Measurements from ENCODE around the gene TRAF3.
"Not testable (repeated sequence)": the region's sequence is repeated elsewhere in the genome, so short reads cannot be mapped to it uniquely, and the experiment has no call there.

The TRAF3 gene

GRCh38 chr14:102806447-102806846 is 29.2 kb downstream of the TRAF3 start:
- DNase-seq (ENCODE audit: low read depth in 2 of 2), result no peak

- no peak for DNase-seq (ENCODE audit: low read depth in 2 of 2)
Observed at GRCh38 chr14:102807013-102807406, 29.8 kb downstream of the TRAF3 start.

- no peak for DNase-seq (ENCODE audit: low read depth in 2 of 2)
Observed at GRCh38 chr14:102809870-102810269, 32.6 kb downstream of the TRAF3 start.

- no peak for DNase-seq (ENCODE audit: low read depth in 2 of 2)
Observed at GRCh38 chr14:102810523-102810922, 33.3 kb downstream of the TRAF3 start.

- DNase-seq (ENCODE audit: low read depth in 2 of 2), result no peak
Observed at GRCh38 chr14:102811254-102811963, 34.2 kb downstream of the TRAF3 start.

GRCh38 chr14:102811971-102812370 is 34.7 kb downstream of the TRAF3 start:
- DNase-seq (ENCODE audit: low read depth in 2 of 2), result no peak

GRCh38 chr14:102813691-102814090 is 36.4 kb downstream of the TRAF3 start:
- no peak for DNase-seq (ENCODE audit: low read depth in 2 of 2)

GRCh38 chr14:102817318-102817717 is 40.1 kb downstream of the TRAF3 start:
- no peak for DNase-seq (ENCODE audit: low read depth in 2 of 2)

GRCh38 chr14:102817942-102818940 is 41.0 kb downstream of the TRAF3 start:
- no peak for DNase-seq (ENCODE audit: low read depth in 2 of 2)

- no peak for DNase-seq (ENCODE audit: low read depth in 2 of 2)
Observed at GRCh38 chr14:102819176-102819628, 42.0 kb downstream of the TRAF3 start.

- DNase-seq (ENCODE audit: low read depth in 2 of 2), result no peak
Observed at GRCh38 chr14:102819747-102820330, 42.6 kb downstream of the TRAF3 start.

- no peak for DNase-seq (ENCODE audit: low read depth in 2 of 2)
Observed at GRCh38 chr14:102821252-102821651, 44.0 kb downstream of the TRAF3 start.

GRCh38 chr14:102822311-102822863 is 45.1 kb downstream of the TRAF3 start:
- no peak for DNase-seq (ENCODE audit: low read depth in 2 of 2)

- DNase-seq (ENCODE audit: low read depth in 2 of 2), result not testable (repeated sequence)
Observed at GRCh38 chr14:102822887-102823286, 45.6 kb downstream of the TRAF3 start.

- no peak for DNase-seq (ENCODE audit: low read depth in 2 of 2)
Observed at GRCh38 chr14:102823546-102823945, 46.3 kb downstream of the TRAF3 start.

GRCh38 chr14:102824832-102825231 is 47.6 kb downstream of the TRAF3 start:
- DNase-seq (ENCODE audit: low read depth in 2 of 2), result no peak

- no peak for DNase-seq (ENCODE audit: low read depth in 2 of 2)
Observed at GRCh38 chr14:102825307-102826095, 48.3 kb downstream of the TRAF3 start.

GRCh38 chr14:102826161-102826560 is 48.9 kb downstream of the TRAF3 start:
- no peak for DNase-seq (ENCODE audit: low read depth in 2 of 2)

GRCh38 chr14:102826751-102827675 is 49.8 kb downstream of the TRAF3 start:
- no peak for DNase-seq (ENCODE audit: low read depth in 2 of 2)

GRCh38 chr14:102827716-102828115 is 50.5 kb downstream of the TRAF3 start:
- DNase-seq (ENCODE audit: low read depth in 2 of 2), result no peak

Data from stimulated activated CD8-positive, alpha-beta memory T cell treated with anti-CD3 and anti-CD28 coated beads, Interleukin-2, amount 100 ng/mL, for 1 hour (primary cell).